SW480 (cell line): Measurements from ENCODE around the gene PDE8B.
A peak's percentile ranks its signal among the peaks of the same experiment; 100 is the strongest.
"Not testable (repeated sequence)": the region's sequence is repeated elsewhere in the genome, so short reads cannot be mapped to it uniquely, and the experiment has no call there.

Experiments used
- DNase-seq: peaks from one replicate; pipeline ENCODE4 v3.0.0-alpha.2; 2016; ENCODE audit warnings: low spot score

The PDE8B gene

DNA sequence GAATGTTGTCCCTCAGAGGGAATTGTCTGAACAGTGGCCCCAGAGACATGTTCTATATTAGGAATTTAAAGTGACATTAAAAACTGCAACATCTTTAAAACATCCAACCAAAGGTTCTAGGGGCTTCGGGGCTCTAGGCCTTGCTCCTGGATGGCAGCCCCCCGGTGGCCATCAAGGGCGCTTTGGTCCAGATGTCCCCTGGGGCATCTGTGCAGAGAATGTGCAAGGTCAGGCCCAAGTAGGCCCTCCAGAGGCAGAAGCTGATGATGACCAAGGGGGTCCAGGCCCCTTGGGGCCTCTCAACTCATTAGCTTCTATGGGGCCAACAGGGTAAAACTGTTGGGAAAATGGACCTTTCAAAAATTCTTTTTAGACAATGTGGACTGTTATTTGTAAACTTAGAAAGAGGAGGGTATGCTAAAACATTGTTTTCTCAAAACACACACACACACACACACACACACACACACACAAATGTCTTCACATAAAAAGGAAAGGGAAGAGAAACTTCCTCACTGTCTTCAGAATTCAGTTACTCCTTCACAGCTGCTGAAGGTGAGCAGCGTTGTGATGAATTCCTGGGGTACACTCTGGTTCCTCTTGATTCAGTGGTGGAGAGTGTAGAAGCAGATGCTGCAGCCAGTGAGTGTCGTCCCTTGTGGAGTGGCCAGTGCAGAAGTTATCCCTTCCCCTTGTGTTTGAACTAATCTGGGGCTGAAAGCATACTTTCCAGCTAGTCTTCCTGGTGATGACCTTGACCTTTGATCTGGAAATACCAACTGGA, 156.4 kb downstream of the PDE8B start:
- DNase-seq: no peak

DNA sequence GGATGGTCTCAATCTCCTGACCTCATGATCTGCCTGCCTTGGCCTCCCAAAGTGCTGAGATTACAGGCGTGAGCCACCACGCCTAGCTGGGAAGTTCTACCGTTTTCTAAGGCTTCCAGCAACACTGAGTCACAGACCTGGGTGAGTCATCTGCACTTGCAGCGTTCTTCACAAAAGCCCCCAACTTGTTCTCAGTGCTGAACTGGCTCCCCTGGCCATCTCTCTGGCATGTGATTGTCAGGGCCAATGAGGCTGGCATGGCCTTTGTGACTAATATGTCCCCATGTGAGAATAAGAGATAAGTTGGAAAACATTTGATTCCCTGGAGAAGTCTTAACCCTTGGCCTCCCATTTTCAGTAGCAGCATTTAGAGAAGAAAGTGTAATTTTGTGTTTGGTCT, 157.3 kb downstream of the PDE8B start:
- DNase-seq: no peak

DNA sequence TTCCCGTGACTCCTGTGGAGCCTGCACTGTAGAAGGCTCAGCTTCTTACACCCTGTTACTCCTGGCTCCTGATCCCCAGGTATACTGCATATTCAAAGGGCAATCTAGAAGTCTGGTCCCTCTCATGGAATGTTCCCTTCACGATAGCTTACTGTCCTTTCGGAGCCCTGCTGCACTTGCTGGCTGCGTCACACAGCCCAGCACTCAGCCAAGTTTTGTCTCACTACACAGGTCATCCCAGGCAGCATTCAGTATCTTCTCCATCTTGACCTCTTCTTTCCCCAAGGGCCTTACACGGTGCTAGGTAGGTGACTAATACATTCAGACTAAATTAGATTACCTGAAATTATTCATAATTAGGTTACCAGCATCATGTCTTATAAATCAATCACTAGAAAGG, 157.9 kb downstream of the PDE8B start:
- no peak for DNase-seq

DNA sequence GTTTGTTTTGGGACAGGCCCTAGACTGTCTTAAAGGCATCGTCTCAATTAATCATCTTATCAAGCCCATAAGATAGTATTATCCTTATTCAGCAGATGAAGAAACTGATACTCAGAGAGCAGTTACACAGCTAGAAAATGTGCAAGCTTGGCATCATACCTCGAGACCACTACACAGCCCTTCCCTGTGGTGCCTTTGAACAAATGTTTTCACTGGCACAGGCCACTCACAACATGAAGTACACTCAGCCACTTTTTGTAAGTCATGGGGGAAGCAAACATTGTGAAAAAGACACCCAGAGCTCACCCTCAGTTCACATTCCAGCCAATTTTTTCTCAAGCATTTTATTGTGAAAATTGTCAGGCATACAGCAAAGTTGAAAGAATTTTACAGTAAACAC, 159.1 kb downstream of the PDE8B start:
- no peak for DNase-seq

DNA sequence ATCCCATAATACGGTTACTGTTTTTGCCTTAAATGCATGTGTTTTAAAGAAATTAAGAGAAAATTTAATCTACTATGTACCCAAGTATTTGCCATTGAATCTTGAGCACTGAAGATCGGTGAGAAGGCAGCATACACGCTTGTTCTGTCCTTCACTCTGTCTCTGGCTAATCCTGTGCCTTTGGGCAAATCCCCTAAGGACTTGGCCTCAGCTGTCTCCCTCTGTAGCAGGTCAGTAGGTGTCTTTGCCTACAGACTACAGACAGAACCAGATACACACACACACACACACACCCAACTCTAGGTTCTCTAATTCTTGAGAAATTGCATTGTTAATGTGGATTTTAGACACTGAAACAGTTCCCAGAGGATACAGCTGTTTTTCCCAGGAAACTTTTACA, 164.2 kb downstream of the PDE8B start:
- no peak for DNase-seq

DNA sequence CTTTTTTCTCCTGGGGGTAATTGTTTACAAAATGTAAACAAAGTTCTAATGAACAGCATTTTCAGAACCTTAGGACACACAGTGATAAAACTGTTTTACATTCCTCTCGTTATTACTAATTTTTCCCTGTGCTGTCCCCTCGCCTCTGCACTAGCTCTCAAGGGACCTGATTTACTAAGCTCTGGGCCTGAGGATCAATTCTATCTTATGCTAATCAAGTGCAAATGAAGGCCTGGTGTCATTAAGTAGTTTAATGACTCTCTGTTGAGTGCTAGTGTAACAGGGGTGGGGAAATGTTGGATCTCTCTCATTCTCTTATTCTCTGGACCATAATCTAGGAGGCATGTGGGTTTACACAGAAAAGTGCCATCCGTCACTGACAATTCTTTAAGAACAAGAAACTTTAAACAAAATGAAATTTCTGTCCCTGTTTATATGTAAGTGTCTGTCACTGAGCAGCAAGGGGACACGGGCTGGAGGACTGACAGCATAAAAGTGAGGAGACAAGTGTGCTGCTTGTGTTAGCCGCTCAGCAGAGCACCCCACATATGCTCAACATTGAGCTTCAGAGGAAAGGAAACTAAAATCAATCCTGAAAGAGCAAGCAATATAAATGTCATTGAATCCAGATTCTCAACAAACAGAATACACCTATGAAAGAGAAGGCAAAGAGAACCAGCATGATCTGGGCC, 166.3 kb downstream of the PDE8B start:
- DNase-seq: no peak

DNA sequence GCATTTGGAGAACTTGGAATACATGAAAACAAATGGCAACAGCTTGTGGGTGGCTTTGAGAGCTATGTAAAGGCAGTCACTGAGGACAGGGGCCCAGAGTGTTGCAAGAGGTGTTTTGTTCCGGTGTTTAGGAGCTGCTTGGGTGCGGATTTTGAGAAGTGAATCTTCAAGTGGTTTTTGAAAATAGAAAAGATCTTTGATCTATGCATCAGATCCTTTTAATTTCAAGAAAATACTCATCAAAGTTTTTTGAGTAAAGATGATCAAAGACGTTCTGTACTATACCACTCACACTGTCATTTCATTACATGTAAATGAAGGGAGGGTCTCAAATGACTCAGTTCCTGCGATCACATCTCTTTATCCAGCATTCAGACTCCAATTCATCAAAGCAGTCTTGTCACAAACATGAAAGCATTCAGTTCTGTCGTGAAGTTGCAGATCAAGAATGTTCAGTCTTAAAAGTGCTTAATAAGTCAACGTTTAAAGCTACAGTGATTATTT, 169.1 kb downstream of the PDE8B start:
- peak; percentile 18 for DNase-seq

DNA sequence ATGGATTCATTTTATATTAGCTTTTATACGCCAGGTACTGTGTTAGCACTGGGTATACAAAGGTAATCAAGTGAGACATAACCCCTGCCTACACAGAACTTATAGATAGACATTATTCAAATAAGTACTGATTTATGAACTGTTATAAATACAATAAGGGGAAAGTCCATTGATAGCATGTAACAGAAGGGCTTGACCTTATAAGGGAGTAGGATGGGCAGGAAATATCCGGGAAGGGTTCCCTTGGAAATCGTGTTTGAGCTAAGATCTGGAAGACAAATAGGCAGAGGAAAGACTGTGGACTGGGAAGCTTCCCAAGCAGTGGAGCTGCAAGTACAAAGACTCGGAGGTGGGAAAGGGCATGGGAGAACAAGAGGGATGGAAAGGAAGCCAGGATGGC, 170.2 kb downstream of the PDE8B start:
- DNase-seq: no peak

DNA sequence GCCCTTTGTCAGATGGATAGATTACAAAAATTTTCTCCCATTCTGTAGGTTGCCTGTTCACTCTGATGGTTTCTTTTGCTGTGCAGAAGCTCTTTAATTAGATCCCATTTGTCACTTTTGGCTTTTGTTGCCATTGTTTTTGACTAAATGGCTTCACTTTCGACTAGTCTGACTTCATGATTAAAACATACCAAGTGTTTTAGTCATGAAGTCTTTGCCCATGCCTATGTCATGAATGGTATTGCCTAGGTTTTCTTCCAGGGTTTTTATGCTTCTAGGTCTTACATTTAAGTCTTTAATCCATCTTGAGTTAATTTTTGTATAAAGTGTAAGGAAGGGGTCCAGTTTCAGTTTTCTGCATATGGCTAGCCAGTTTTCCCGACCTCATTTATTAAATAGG, 172.9 kb downstream of the PDE8B start:
- DNase-seq: not testable (repeated sequence)

DNA sequence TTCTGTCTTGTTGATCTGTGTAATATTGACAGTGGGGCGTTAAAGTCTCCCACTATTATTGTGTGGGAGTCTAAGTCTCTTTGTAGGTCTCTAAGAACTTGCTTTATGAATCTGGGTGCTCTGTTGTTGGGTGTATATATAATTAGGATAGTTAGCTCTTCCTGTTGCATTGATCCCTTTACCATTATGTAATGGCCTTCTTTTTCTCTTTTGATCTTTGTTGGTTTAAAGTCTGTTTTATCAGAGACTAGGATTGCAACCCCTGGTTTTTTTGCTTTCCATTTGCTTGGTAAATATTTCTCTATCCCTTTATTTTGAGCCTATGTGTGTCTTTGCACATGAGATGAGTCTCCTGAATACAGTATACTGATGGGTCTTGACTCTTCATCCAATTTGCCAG, 175.9 kb downstream of the PDE8B start:
- DNase-seq: not testable (repeated sequence)

DNA sequence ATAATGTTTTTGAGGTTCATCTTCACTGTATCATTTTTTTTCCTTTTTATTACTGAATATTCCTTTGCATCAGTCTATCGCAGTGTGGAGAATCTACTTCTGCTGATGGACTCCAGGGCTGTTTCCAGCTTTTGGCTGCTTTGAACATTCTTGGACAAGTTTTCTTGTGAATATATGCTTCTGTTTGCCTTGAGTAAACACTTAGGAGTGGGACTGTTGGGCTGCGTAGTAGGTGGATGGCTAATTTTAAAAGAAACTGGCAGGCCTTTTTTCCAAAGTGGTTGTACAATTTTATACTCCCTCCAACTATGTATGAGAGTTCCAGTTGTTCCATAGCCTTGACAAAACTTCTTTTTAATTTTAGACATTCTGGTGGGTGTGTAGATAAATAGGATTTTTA, 179.3 kb downstream of the PDE8B start:
- no peak for DNase-seq

DNA sequence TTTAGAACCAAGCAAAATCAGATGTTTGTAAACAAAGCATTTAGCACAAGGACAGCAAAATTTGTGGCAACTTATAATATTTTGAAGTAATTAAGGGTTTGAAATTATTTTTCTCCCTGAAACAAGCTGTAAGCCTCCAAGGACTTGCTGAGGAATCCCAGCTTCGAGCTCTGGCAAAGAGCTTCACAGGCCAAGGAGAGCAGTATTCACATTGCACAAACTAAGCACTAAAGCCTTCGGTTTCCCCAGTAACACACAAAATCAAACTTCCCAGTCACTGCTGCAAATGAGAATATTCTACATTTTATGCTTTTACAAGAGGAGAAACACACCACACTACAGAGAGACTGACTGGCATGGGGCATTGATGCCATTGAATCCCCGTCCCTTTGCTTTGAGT, 179.7 kb downstream of the PDE8B start:
- DNase-seq: no peak

DNA sequence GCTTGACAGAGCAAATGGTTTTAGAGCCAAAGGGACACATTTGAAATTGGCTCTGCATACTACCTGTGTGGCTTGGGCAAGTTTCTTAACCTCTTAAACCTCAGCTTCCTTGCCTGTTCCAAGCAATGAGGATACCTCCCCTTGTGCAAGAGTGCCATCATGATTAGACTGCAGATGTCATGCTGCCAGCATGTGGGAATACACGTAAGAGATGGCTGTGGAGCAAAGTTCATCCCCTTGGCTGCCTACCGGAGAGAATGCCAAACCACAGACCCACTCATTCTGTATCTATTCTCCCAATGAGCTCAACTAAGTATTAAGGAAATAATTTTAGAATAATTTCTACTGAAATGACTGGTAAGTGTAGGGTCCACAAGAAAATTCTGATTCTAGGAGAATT, 180.3 kb downstream of the PDE8B start:
- peak; percentile 41 for DNase-seq

DNA sequence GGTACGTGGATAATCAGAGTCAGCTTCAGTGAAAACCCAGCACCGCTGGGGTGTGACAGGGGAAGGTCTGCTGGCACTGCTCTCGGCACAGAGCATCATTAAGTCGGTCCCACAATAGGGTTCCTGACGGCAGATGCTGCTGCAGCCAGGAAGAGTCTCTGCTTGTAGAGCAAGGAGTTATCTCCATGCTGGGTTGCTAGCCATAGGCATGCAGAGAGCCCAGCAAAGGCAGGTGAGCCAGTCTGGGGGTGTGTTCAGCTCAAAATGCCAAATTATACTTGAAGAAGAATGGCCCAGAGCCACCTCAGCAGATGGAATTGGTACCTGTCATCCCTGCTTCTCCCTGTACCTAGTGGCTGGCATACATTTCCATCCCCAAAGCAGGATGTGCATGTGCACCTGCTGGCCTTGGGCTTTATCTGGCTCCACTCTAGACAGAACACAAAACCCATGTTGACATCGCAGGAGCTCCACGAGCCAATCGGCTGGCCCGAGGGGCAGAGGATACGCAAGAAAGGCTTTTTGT, 180.8 kb downstream of the PDE8B start:
- no peak for DNase-seq

DNA sequence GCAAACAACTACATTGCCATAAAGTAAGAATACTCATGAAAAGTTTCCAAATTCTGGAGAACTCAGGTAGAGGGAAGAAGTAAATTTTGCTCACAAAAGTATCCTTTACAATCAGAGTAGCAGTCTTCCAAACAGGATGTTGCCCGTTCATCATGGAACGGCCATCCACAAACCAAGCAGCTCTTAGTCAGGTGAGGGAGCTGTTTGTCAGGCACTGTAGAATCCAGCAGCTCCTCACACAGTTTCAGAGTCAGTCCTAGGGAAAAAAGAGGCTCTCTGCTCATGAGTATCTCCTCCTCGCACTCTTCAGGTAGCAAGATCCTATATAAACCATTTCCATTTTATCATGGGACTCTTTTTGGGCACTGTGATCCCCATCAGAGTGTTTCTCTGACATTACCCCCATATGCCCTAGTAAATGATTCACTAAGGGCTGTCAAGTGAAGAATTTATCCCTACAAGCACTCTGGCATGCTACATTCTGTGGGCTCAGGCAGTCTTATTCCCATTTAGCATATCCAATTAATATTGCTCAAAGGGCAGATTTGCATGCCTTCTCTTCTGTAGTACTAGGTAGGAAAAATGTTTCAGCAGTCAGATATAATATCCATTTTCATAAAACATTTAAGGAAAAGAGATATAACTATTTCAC, 183.7 kb downstream of the PDE8B start:
- DNase-seq: peak; percentile 2

DNA sequence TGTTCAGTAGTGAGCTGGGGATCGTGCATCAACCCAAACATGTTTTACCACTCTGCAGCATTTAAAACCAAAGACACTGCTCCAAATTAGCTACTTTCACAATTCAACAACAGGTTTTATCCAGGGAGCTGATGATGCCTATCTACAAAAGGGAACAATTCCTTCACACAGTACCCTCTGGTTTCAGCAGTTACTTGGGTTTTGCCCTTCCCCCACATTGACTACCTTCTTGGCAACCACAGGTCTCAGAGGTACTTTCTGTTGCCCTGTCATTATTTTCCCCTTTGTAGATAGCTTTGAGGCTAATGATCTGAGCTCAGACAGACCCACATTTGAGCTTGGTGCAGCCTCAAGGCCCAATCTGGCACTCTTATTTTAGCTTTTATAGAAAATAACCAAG, 185.5 kb downstream of the PDE8B start:
- no peak for DNase-seq

DNA sequence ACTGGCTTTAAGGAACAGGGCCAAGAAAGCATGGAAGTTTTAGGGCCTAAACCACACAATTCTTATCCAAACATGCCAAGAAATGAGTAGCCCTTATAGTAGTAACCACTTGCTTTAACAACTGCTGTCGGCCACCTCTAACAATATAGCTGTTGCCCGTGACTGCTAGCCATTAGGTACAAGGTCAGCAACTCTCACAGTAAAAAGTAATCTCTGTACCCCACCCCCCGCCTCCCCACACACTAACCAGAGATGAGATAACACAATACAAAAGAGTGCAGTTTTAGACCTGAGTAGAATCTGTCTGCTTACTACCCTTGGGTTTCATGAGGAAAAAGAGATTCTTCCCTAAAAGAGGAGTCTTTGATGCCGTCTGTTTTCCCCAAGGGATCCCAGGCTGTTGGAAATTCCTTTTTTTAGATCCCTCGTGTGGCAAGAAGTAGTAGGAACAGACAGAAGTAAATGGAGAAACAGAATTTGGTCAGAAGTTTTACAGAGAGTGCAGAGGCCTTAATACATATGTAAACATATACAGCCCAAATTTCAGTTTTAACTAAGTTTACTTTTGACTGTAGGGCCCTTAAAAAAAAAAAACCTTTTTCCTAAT, 187.3 kb downstream of the PDE8B start:
- DNase-seq: no peak

DNA sequence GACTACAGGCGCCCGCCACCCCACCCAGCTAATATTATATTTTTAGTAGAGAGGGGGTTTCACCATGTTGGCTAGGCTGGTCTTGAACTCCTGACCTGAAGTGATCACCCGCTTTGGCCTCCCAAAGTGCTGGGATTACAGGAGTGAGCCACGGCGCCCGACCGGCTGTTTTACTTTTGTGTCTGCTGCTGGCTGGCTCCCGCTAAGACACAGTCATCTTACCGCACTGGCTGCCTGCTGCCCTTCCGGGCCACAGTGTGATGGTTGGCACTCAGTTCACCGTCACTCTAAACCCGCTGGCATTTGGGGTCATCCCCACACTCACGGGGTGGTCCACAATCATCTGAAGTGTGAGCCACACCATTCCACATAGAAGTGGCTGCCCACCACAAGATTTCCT, 188.0 kb downstream of the PDE8B start:
- no peak for DNase-seq

DNA sequence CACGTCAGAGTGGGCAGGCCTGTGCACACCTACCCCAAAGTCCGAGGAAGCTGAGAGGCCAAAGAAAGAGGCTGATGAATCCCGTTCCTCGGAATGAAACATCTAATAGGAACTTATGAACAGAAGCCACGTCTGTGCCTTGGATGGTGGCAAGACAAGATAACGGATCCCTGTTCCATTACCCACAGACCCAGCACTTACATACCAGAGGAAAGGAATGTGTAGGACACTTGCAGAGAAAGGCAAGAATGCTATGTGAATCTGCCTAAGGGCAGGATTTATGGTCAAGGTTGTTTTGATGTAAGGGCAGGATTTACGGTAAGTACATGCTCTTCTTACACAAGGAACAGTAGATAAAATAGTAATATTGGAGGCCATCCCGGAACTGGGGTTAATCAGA, 188.4 kb downstream of the PDE8B start:
- no peak for DNase-seq

DNA sequence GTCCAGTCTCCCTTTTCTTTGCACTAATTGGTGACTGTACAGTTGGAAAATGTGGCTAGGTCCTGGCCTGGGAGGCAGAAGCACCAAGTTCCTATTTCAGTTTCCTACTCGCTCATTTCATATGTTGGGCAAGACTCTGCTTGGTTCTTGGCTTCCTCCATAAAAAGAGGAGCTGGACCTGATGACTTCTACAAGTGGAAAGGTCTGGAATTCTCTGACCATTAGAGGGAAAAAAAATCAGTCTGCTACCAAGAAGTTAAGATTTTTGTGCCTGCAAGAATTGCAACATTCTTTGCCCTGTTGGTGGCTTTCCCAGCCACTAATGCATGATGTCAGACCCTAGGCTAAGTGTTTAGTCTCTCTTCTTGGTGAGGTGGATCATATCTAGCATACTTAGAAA, 190.2 kb downstream of the PDE8B start:
- DNase-seq: no peak

DNA sequence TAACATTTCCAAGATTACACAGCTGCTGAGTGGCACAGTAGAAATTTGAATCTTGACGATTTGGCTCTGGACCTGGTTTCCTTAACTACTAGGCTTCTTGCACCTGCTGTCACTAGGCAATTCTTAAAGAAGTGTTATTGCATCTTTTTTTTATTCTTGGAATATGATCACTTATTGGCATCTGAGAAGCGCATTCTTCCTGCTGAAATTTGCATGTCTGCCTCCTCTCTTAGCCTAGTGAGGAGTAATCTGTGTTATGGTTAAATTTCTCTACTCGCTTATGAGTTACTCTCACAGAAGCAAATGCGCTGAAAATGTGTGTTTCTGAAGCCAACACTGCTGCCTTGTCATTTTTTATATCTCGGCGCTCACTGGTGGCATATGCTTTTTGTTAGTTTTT, 192.3 kb downstream of the PDE8B start:
- no peak for DNase-seq

DNA sequence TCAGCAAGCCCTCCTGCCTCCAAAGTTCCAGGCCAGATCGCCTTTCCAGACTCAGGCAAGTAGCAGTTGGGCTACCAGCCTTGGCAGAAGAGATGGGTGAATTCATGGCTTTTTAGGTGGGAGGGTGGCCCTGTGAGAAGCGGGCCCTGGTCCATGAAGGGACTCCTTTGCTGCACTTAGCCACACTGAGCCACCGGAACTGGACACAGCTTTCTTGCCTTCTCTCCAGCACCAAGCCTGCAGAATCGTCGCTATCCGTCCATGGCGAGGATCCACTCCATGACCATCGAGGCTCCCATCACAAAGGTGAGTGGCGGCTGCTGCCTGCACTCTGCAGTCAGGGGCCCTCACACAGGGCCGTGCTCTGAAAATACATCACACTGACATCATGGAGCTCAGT, 196.7 kb downstream of the PDE8B start:
- no peak for DNase-seq
